HCT116 (cell line): Measurements from ENCODE around the gene RBM27.

Experiments
- EZH2phosphoT487 ChIP-seq: fragments of 200-600 bp; IDR thresholded peaks from 2 replicates; pipeline ENCODE4 v1.6.1; 2018; ENCODE audit warnings: antibody characterized with exemption, borderline replicate concordance
- ZFX ChIP-seq: fragments of 450-650 bp; IDR thresholded peaks from 2 replicates; pipeline ENCODE4 v1.6.1; 2017
- ZNF274 ChIP-seq: fragments of 200-500 bp; sonication (Bioruptor generic); IDR thresholded peaks from 2 replicates; pipeline ENCODE4 v1.6.1; 2014; ENCODE audit warnings: mild to moderate bottlenecking, low read depth, low read length, inconsistent platforms
- TF ChIP-seq, protein P1 (sequence below), 3 experiments: fragments of 200-600 bp in 1 of 3; sonication (generic) in 1 of 3; IDR thresholded peaks in 2 of 3; conservative IDR thresholded peaks in 1 of 3; 2 replicates each; pipeline ENCODE4 v1.5.1; 2012 to 2017; ENCODE audit warnings: low read depth in 2 of 3, low read length in 2 of 3, antibody characterized with exemption in 1 of 3, borderline replicate concordance in 1 of 3, control low read depth in 1 of 3, mild to moderate bottlenecking in 1 of 3, mixed read lengths in 1 of 3, mixed run types in 1 of 3, moderate library complexity in 1 of 3; ENCODE audit not compliant: insufficient read depth in 1 of 3

DNA sequence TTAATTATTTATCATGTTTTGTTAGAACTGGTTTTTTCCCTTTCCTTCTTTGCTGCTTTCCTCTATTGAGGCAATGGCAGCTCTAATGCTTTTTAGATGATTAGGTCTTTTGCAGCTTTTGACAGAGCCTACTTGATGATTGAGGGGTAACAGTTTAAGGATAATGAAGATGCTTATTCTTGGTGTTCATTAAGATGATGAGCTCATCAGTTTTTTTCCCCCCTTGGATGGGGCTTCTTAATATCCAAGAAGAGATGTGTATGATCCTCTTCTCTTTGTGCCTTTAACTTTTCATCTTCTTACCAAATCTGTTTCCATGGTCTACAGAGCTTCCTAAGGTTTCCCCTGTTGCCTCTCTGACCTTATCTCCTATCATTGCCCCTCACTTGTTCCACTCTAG lies 15.8 kb downstream of the RBM27 start:
- TF ChIP-seq ZFX (no peak), EZH2phosphoT487 (no peak), ZNF274 (no peak)
- TF ChIP-seq, protein P1, sequence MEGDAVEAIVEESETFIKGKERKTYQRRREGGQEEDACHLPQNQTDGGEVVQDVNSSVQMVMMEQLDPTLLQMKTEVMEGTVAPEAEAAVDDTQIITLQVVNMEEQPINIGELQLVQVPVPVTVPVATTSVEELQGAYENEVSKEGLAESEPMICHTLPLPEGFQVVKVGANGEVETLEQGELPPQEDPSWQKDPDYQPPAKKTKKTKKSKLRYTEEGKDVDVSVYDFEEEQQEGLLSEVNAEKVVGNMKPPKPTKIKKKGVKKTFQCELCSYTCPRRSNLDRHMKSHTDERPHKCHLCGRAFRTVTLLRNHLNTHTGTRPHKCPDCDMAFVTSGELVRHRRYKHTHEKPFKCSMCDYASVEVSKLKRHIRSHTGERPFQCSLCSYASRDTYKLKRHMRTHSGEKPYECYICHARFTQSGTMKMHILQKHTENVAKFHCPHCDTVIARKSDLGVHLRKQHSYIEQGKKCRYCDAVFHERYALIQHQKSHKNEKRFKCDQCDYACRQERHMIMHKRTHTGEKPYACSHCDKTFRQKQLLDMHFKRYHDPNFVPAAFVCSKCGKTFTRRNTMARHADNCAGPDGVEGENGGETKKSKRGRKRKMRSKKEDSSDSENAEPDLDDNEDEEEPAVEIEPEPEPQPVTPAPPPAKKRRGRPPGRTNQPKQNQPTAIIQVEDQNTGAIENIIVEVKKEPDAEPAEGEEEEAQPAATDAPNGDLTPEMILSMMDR (IDR thresholded peaks at IDR 0.05 in 2 of 3, conservative IDR thresholded peaks at IDR 0.05 in 1 of 3; ENCODE audit: borderline replicate concordance in 1 of 3, insufficient read depth in 1 of 3, low read depth in 2 of 3, low read length in 2 of 3), result no peak
